ENCODE measurements around the gene ICE2. TPM values are rescaled to one million over a fixed set of nuclear protein-coding genes. Genes with fewer than 3 reads are reported as not detected.

Gene ICE2
- total and polyA plus RNA-seq, 7 experiments from 2014 or later = 44.8 to 70.9 (median 54.7) TPM

GRCh38 chr15:60371175-60372051 is 107.5 kb downstream of the ICE2 start:
- Histone ChIP-seq H3K27me3 (ENCODE audit: control insufficient read depth in 2 of 2, insufficient read depth in 2 of 2, low read length in 2 of 2) (no peaks in the 10 kb centered on the region), H3K27ac (ENCODE audit: low read depth, low read length) (no peak overlapping the region), H3K4me1 (ENCODE audit: control insufficient read depth in 2 of 2, insufficient read depth in 2 of 2, low read length in 2 of 2) (no peaks in the 10 kb centered on the region), H3K9me3 (ENCODE audit: control insufficient read depth in 2 of 3, low read length in 3 of 3) (no peaks in the 10 kb centered on the region), H3K36me3 (ENCODE audit: control insufficient read depth in 2 of 3, insufficient read depth in 3 of 3, low read length in 3 of 3) (peaks cover 0 to under 1% (median 0%) of the 10 kb centered on the region in 3 experiments), H3K4me3 (ENCODE audit: low read length) (no peak overlapping the region)
- H3K4me1 Mint-ChIP-seq = peaks cover 0 to 20% (median 0%) of the 10 kb centered on the region in 7 donors
- H3K9me3 Mint-ChIP-seq = no peaks in the 10 kb centered on the region
- DNase-seq = peak in 1 of 9 donors; percentile 34
- intact Hi-C loops (cut with micrococcal nuclease) = no loop called here
- peaks cover 0 to 29% (median 11%) of the 10 kb centered on the region in 5 donors for H3K36me3 Mint-ChIP-seq
- peak overlapping the region in 1 of 9 donors; percentile 62 for H3K27ac Mint-ChIP-seq
- no peaks in the 10 kb centered on the region for H3K27me3 Mint-ChIP-seq
- ChIA-PET POLR2A (interaction anchor here (0.6 kb wide), 2 partner anchors 8 to 224 kb away, joined by 3 to 4 read pairs; no protein-coding TSS in a partner anchor), CTCF (no interaction called here)
- H3K4me3 Mint-ChIP-seq = peak overlapping the region in 1 of 10 donors; percentile 12
- no peak for ATAC-seq

GRCh38 chr15:60370869-60371136 is 108.1 kb downstream of the ICE2 start:
- POLR2A ChIA-PET = no interaction called here
- Histone ChIP-seq H3K27ac (ENCODE audit: low read depth, low read length) (no peak overlapping the region), H3K36me3 (ENCODE audit: control insufficient read depth in 2 of 3, insufficient read depth in 3 of 3, low read length in 3 of 3) (no peaks in the 10 kb centered on the region)

GRCh38 chr15:60370105-60370868 is 108.7 kb downstream of the ICE2 start:
- peaks cover 0 to 23% (median 7%) of the 10 kb centered on the region in 5 donors for H3K36me3 Mint-ChIP-seq
- DNase-seq (no peak), ATAC-seq (no peak)
- Histone ChIP-seq H3K27me3 (ENCODE audit: control insufficient read depth in 2 of 2, insufficient read depth in 2 of 2, low read length in 2 of 2) (no peaks in the 10 kb centered on the region), H3K9me3 (ENCODE audit: control insufficient read depth in 2 of 3, low read length in 3 of 3) (no peaks in the 10 kb centered on the region), H3K4me1 (ENCODE audit: control insufficient read depth in 2 of 2, insufficient read depth in 2 of 2, low read length in 2 of 2) (no peaks in the 10 kb centered on the region), H3K36me3 (ENCODE audit: control insufficient read depth in 2 of 3, insufficient read depth in 3 of 3, low read length in 3 of 3) (no peaks in the 10 kb centered on the region), H3K27ac (ENCODE audit: low read depth, low read length) (no peak overlapping the region), H3K4me3 (ENCODE audit: low read length) (no peak overlapping the region)
- H3K27me3 Mint-ChIP-seq = no peaks in the 10 kb centered on the region
- H3K9me3 Mint-ChIP-seq = no peaks in the 10 kb centered on the region
- no peak overlapping the region for H3K4me3 Mint-ChIP-seq
- H3K4me1 Mint-ChIP-seq = peaks cover 0 to 20% (median 0%) of the 10 kb centered on the region in 7 donors
- ChIA-PET CTCF (no interaction called here), POLR2A (no interaction called here)
- H3K27ac Mint-ChIP-seq = no peak overlapping the region
- intact Hi-C loops (cut with micrococcal nuclease) = no loop called here

More at GRCh38 chr15:60370869-60371136, 108.1 kb downstream of the ICE2 start:
- H3K4me1 ChIP-seq (ENCODE audit: control insufficient read depth in 2 of 2, insufficient read depth in 2 of 2, low read length in 2 of 2) = no peaks in the 10 kb centered on the region
- ATAC-seq (no peak), DNase-seq (no peak)
- no peaks in the 10 kb centered on the region for H3K9me3 ChIP-seq (ENCODE audit: control insufficient read depth in 2 of 3, low read length in 3 of 3)
- CTCF ChIA-PET = no interaction called here
- H3K9me3 Mint-ChIP-seq = no peaks in the 10 kb centered on the region
- no peak overlapping the region for H3K27ac Mint-ChIP-seq
- peaks cover 0 to 20% (median 0%) of the 10 kb centered on the region in 7 donors for H3K4me1 Mint-ChIP-seq
- peaks cover 0 to 26% (median 10%) of the 10 kb centered on the region in 5 donors for H3K36me3 Mint-ChIP-seq
- no peak overlapping the region for H3K4me3 Mint-ChIP-seq
- H3K27me3 Mint-ChIP-seq = no peaks in the 10 kb centered on the region
- no peak overlapping the region for H3K4me3 ChIP-seq (ENCODE audit: low read length)
- H3K27me3 ChIP-seq (ENCODE audit: control insufficient read depth in 2 of 2, insufficient read depth in 2 of 2, low read length in 2 of 2) = no peaks in the 10 kb centered on the region
- intact Hi-C loops (cut with micrococcal nuclease) = no loop called here

- Mint-ChIP-seq H3K4me3 (no peak overlapping the region), H3K4me1 (peaks cover 0 to 20% (median 0%) of the 10 kb centered on the region in 7 donors), H3K27ac (no peak overlapping the region), H3K36me3 (peaks cover 0 to 24% (median 7%) of the 10 kb centered on the region in 5 donors), H3K9me3 (no peaks in the 10 kb centered on the region), H3K27me3 (no peaks in the 10 kb centered on the region)
- ATAC-seq = no peak
- intact Hi-C loops (cut with micrococcal nuclease) = no loop called here
- no peaks in the 10 kb centered on the region for H3K27me3 ChIP-seq (ENCODE audit: control insufficient read depth in 2 of 2, insufficient read depth in 2 of 2, low read length in 2 of 2)
- POLR2A ChIA-PET = no interaction called here
- H3K36me3 ChIP-seq (ENCODE audit: control insufficient read depth in 2 of 3, insufficient read depth in 3 of 3, low read length in 3 of 3) = no peaks in the 10 kb centered on the region
- H3K9me3 ChIP-seq (ENCODE audit: control insufficient read depth in 2 of 3, low read length in 3 of 3) = no peaks in the 10 kb centered on the region
- DNase-seq = no peak
- no peaks in the 10 kb centered on the region for H3K4me1 ChIP-seq (ENCODE audit: control insufficient read depth in 2 of 2, insufficient read depth in 2 of 2, low read length in 2 of 2)
- no peak overlapping the region for H3K4me3 ChIP-seq (ENCODE audit: low read length)
- CTCF ChIA-PET = no interaction called here
- no peak overlapping the region for H3K27ac ChIP-seq (ENCODE audit: low read depth, low read length)
Observed at GRCh38 chr15:60369696-60370095, 109.2 kb downstream of the ICE2 start.

Other genes with a start within 250 kb of the ICE2 start
- 100 to 1,000 TPM in 2 of 5 experiments, 10 to 100 TPM in 3; 28.8 to 377 (median 42.4) TPM for gene ANXA2, start 81.2 kb downstream of the ICE2 start, total RNA-seq
- 10 to 100 TPM; 25.5 to 36.6 TPM for gene ANXA2, start 81.2 kb downstream of the ICE2 start, polyA plus RNA-seq